Anterior cingulate cortex (tissue), 58 donors: ENCODE data around the gene RPL31.

Experiments
- DNase-seq, 58 donors: peaks; one replicate each; lab custom pipeline; 2025; lab: John Stamatoyannopoulos, UW

Gene RPL31

GRCh38 chr2:100974712-100975520 lies 27.2 kb upstream of the RPL31 start:
- no peak for DNase-seq

- DNase-seq: no peak
Observed at GRCh38 chr2:100975521-100975785, 26.6 kb upstream of the RPL31 start.

GRCh38 chr2:100976061-100976460 lies 26.0 kb upstream of the RPL31 start:
- no peak for DNase-seq

GRCh38 chr2:100976645-100977391 lies 25.3 kb upstream of the RPL31 start:
- no peak for DNase-seq

- DNase-seq: no peak
Observed at GRCh38 chr2:100977511-100977910, 24.6 kb upstream of the RPL31 start.

GRCh38 chr2:100978582-100979191 lies 23.4 kb upstream of the RPL31 start:
- peak in 18 of 58 donors; percentile 15 to 67 (median 40) for DNase-seq

- no peak for DNase-seq
Observed at GRCh38 chr2:100980046-100980445, 22.0 kb upstream of the RPL31 start.

- DNase-seq: no peak
Observed at GRCh38 chr2:100981011-100981410, 21.1 kb upstream of the RPL31 start.

- DNase-seq: peak in 4 of 58 donors; percentile 8 to 32 (median 15)
Observed at GRCh38 chr2:100982431-100982861, 19.6 kb upstream of the RPL31 start.

- no peak for DNase-seq
Observed at GRCh38 chr2:100983201-100983600, 18.9 kb upstream of the RPL31 start.

- DNase-seq: peak in 1 of 58 donors; percentile 54
Observed at GRCh38 chr2:100983684-100984310, 18.3 kb upstream of the RPL31 start.

- peak in 48 of 58 donors; percentile 8 to 84 (median 48) for DNase-seq
Observed at GRCh38 chr2:100984892-100985307, 17.2 kb upstream of the RPL31 start.

- DNase-seq: no peak
Observed at GRCh38 chr2:100986157-100986556, 15.9 kb upstream of the RPL31 start.

GRCh38 chr2:100987536-100987935 lies 14.6 kb upstream of the RPL31 start:
- DNase-seq: no peak

GRCh38 chr2:100987974-100988373 lies 14.1 kb upstream of the RPL31 start:
- DNase-seq: no peak

GRCh38 chr2:100988630-100989417 lies 13.3 kb upstream of the RPL31 start:
- DNase-seq: no peak

GRCh38 chr2:100989666-100990065 lies 12.4 kb upstream of the RPL31 start:
- DNase-seq: no peak

GRCh38 chr2:100990166-100990565 lies 11.9 kb upstream of the RPL31 start:
- DNase-seq: no peak

- no peak for DNase-seq
Observed at GRCh38 chr2:100990650-100991403, 11.3 kb upstream of the RPL31 start.

GRCh38 chr2:100991404-100991773 lies 10.7 kb upstream of the RPL31 start:
- DNase-seq: no peak
